VCaP (cell line): Measurements from ENCODE around the gene UBE3B.

Experiments
- H3K27ac ChIP-seq: fragments of 450-650 bp; 2 replicates; pipeline ENCODE4 v1.5.1; 2017
- TF ChIP-seq, protein P1 (sequence below): fragments of 450-650 bp; conservative IDR thresholded peaks from 2 replicates; pipeline ENCODE4 v1.5.1; 2017; ENCODE audit warnings: mild to moderate bottlenecking, moderate library complexity

The UBE3B gene

DNA sequence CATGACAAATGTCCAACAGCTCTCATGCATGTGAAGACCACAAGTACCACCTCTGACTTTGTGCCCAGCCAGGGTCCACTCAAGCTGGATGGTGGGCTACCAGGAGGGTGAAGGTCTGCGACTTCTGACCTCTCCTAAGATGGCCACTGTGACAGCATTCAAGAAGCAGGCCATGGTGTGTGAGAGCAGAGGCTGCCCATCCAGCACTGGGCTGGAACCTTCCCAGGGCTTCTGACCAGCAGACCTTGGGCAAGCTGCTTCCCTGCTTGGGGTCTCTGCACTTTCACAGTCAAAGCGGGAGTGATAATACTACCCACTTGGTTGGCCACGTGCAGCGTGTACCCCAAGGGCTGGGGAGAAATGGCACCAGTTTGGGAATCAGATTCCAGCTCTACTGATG, 85.4 kb downstream of the UBE3B start:
- TF ChIP-seq, protein P1, sequence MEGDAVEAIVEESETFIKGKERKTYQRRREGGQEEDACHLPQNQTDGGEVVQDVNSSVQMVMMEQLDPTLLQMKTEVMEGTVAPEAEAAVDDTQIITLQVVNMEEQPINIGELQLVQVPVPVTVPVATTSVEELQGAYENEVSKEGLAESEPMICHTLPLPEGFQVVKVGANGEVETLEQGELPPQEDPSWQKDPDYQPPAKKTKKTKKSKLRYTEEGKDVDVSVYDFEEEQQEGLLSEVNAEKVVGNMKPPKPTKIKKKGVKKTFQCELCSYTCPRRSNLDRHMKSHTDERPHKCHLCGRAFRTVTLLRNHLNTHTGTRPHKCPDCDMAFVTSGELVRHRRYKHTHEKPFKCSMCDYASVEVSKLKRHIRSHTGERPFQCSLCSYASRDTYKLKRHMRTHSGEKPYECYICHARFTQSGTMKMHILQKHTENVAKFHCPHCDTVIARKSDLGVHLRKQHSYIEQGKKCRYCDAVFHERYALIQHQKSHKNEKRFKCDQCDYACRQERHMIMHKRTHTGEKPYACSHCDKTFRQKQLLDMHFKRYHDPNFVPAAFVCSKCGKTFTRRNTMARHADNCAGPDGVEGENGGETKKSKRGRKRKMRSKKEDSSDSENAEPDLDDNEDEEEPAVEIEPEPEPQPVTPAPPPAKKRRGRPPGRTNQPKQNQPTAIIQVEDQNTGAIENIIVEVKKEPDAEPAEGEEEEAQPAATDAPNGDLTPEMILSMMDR = no peak
- H3K27ac ChIP-seq = no peak overlapping the region

DNA sequence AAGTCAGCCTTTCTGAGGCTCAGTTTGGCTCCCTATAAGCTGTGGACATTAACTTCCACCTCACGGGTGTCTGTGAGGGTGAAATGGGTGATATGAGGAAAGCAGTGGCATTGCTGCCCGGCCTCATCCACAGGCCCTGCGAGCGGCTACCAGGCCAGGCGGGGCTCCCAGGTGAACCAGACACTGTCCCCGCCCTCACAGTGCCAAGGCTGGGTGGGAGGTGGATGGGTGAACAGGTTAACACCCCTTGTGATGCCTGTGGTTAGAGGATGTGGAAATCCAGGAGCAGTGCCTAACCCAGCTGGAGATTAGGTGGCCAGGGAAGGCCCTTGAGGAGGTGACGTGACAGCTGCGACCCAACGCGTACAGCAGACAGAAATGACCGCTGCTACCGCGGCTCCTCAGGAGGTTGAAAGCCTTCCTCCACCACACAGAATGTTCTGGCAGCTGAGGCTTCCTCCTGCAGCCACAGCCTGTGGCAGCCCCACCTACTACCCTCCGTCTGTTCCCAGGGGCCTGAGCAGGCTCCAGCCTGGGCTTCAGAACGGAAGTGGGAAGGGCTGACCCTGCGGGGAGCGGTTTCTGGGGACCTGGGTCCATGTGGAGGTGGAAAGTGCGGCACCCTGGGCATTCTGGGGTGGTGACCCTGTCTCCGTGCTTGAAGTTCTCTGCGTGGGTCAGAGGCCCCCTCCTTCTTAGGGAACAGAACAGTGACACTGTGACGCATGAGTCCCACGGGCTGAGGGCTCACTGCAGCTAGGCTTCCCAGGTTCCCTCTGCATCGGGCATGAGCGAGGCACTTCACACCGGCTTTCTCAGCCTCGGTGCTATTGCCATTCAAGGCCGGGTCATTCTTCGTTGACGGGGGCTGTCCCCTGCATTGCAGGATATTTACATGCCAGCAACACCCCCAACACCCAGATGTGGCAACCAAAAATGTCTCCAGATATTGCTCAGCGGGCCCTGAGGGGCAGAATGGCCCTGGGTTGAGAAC, 86.2 kb downstream of the UBE3B start:
- no peak overlapping the region for H3K27ac ChIP-seq
- TF ChIP-seq, protein P1 = no peak

DNA sequence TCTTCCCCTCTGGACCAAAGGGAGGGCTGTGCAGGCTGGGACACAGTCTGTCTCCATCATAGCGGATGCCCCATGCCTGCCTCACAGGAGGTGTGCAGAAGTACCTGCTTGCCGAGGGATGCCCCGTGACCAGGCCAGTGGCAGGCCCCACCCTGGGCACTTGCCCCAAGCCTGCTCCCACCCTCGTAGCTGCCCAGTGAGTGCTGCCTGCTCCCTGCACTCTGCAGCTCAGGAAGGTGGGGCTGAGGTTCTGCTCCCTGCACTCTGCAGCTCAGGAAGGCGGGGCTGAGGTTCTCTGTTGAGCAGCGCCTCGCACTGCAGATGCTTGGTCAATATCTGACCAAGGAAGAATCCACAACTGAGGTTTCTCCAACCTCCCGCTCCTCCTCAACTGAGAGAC, 89.0 kb downstream of the UBE3B start:
- TF ChIP-seq, protein P1 = no peak

DNA sequence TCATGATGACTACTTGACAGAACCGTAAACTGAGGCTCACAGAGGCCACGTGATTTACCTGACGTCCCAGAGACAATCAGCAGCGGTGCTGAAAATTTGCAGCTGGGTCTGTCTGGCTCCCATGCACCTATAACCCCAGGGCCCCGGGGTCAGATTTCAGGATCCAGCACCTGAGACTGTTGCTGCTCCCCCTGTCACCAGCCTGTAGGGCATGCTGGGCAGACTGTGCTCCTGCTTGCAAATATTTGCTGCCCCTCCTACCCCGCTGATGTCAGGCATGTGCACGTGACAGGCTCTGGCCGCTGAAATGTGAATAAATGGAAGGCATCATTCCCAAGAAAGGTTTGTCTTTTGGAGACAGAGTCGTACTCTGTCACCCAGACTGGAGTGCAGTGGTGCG, 89.9 kb downstream of the UBE3B start:
- H3K27ac ChIP-seq = no peak overlapping the region
- TF ChIP-seq, protein P1 = no peak

More for the DNA sequence above, 89.0 kb downstream of the UBE3B start:
- no peak overlapping the region for H3K27ac ChIP-seq

DNA sequence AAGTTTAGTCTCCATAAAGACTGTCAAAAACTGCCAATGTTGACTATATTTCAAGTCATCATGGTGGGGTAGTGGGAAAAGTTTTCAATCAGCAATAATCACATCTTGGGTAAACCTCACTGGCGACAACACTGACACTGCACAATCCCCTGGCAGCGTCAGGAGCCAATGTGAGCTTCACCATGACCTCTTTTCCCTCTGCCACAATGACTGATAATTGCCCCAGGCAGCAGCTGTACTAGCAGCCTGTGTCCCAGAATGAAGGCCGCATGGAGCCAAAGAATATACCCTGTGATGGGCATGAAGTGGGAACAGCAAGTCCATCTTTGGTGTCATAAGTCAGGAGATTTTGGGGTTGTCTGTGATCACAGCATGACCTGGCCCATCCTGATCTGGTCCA, 90.5 kb downstream of the UBE3B start:
- TF ChIP-seq, protein P1 = no peak
- H3K27ac ChIP-seq = no peak overlapping the region

DNA sequence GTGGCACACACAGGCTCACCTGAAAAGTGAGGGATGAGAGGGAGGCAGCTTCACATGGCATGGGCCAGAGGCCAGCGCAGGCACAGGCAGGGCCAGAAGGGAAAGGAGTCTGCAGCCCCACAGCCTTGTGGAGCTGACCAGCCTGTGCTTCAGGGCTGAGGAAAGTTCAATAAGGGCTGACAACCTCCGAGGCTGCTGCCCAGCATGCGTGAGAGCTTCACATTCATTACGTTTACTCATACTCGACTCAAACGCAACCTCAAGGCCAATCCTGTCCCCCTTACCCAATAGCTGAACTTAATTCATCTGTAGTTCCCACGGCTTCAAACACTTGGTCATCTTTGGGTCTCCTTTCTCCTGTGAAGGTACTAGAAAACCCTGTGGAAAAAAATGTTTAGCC, 91.1 kb downstream of the UBE3B start:
- TF ChIP-seq, protein P1 = no peak
- no peak overlapping the region; the same call in 1 of the 2 replicates for H3K27ac ChIP-seq

DNA sequence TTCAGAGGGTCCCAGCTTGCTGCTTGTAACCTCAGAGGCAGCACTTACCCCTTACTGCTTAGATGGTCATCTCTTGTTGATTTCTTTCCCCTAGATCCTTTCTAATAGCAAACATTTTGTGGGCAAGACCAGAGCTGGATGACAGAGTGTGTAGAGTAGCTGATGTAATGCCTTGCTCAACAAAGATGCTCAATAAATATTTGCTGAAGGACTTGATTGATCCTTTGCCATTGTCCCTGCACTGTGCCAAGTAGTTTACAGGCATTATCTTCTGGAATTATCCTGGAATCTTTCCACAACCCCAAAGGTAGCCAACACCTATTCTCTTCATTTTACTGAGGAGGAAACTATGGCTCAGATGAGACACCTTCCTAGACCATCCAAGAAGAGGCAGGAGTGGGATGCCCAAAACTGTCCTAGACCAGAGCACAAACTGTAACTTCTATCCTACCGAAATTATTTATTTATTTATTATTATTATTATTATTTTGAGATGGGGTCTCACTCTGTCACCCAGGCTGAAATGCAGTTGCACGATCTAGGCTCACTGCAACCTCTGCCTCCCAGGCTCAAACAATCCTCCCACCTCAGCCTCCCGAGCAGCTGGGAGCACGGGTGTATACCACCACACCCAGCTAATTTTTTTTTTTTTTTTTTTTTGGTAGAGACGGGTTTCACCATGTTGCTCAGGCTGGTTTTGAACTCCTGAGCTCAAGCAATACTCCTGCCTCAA, 94.5 kb downstream of the UBE3B start:
- TF ChIP-seq, protein P1 = no peak
- H3K27ac ChIP-seq = peak overlapping the region; percentile 85
